Measurements from ENCODE around the gene NEK8.
A peak's percentile ranks its signal among the peaks of the same experiment; 100 is the strongest.
"Not testable (repeated sequence)": the region's sequence is repeated elsewhere in the genome, so short reads cannot be mapped to it uniquely, and the experiment has no call there.

The NEK8 gene

GRCh38 chr17:28710861-28711722 lies 17.5 kb upstream of the NEK8 start:
- DNase-seq, result peak; percentile 89

- DNase-seq, result peak; percentile 45
Measured at GRCh38 chr17:28711723-28712031, 16.9 kb upstream of the NEK8 start, which contains the start of gene PROCA1. Gene PROCA1 (minus strand): TSS chr17:28711888. CDS start chr17:28711660, 228 bp downstream.

GRCh38 chr17:28712032-28712704 lies 16.4 kb upstream of the NEK8 start:
- DNase-seq, result peak; percentile 68

GRCh38 chr17:28712705-28713415 lies 15.7 kb upstream of the NEK8 start:
- DNase-seq, result no peak

- DNase-seq, result no peak
Measured at GRCh38 chr17:28714281-28714680, 14.3 kb upstream of the NEK8 start.

GRCh38 chr17:28715217-28715616 lies 13.4 kb upstream of the NEK8 start:
- no peak for DNase-seq

- no peak for DNase-seq
Measured at GRCh38 chr17:28716740-28717577, 11.6 kb upstream of the NEK8 start.

- peak; percentile 25 for DNase-seq
Measured at GRCh38 chr17:28717578-28718332, 10.8 kb upstream of the NEK8 start, which contains the start of gene RAB34. Gene RAB34 (minus strand): TSS chr17:28717868. CDS start chr17:28717266, 602 bp downstream.

- no peak for DNase-seq
Measured at GRCh38 chr17:28718333-28719020, 10.1 kb upstream of the NEK8 start.

GRCh38 chr17:28719021-28719433 lies 9.6 kb upstream of the NEK8 start:
- no peak for DNase-seq

- peak; percentile 52 for DNase-seq
Measured at GRCh38 chr17:28720247-28720996, 8.2 kb upstream of the NEK8 start.

GRCh38 chr17:28720997-28721329 lies 7.6 kb upstream of the NEK8 start:
- not testable (repeated sequence) for DNase-seq

- no peak for DNase-seq
Measured at GRCh38 chr17:28722417-28723158, 6.0 kb upstream of the NEK8 start.

- DNase-seq, result no peak
Measured at GRCh38 chr17:28723159-28723835, 5.3 kb upstream of the NEK8 start.

- DNase-seq, result not testable (repeated sequence)
Measured at GRCh38 chr17:28723836-28724499, 4.6 kb upstream of the NEK8 start.

GRCh38 chr17:28724500-28725165 lies 4.0 kb upstream of the NEK8 start:
- DNase-seq, result no peak

- DNase-seq, result peak; percentile 34
Measured at GRCh38 chr17:28725166-28725659, 3.4 kb upstream of the NEK8 start.

All from activated naive CD4-positive, alpha-beta T cell treated with anti-CD3 and anti-CD28 coated beads, Interleukin-2, amount 50 U/mL, for 16 hours (primary cell).